Ishikawa (cell line): ENCODE measurements around the gene MAGEB3.

Experiments used
- EP300 ChIP-seq: IDR thresholded peaks from 2 replicates; pipeline ENCODE4 v1.6.1; 2012; ENCODE audit warnings: borderline replicate concordance
- REST ChIP-seq: IDR thresholded peaks from 2 replicates; pipeline ENCODE4 v1.6.1; 2012; ENCODE audit warnings: low read depth, mild to moderate bottlenecking
- TF ChIP-seq, protein P1 (sequence below): IDR thresholded peaks from 2 replicates; pipeline ENCODE4 v1.6.1; 2012

DNA sequence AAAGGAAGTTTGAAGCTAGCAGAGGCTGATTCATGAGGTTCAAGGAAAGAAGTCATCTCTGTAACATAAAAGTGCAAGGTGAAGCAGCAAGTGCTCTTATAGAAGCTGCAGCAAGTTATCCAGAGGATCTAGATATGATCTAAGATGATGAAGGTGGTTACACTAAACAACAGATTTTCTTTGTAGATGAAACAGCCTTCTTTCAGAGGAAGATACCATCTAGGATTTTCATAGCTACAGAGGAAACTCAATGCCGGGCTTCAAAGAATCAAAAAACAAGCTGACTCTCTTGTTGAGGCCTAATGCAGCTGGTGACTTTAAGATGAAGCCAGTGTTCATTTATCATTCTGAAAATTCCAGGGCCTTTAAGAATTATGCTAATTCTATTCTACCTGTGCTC, 50.0 kb downstream of the MAGEB3 start:
- TF ChIP-seq, protein P1, sequence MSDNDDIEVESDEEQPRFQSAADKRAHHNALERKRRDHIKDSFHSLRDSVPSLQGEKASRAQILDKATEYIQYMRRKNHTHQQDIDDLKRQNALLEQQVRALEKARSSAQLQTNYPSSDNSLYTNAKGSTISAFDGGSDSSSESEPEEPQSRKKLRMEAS = no peak
- TF ChIP-seq EP300 = no peak
- no peak for TF ChIP-seq REST
